Esophagus muscularis mucosa (tissue), 3 donors: Measurements from ENCODE around the gene RUNX1.

Source experiments
- CTCF ChIP-seq, 3 experiments: fragments of 200-600 bp in 2 of 3; fragments of 450-650 bp in 1 of 3; sonication (generic) in 2 of 3; IDR thresholded peaks; one replicate each; pipeline ENCODE4 v1.5.1; 2017 to 2019; ENCODE audit warnings: antibody characterized with exemption in 3 of 3, mild to moderate bottlenecking in 2 of 3, moderate library complexity in 1 of 3
- POLR2A ChIP-seq: fragments of 450-650 bp; IDR thresholded peaks from one replicate; pipeline ENCODE4 v1.6.1; 2017; ENCODE audit warnings: antibody characterized with exemption, moderate library complexity, mild to moderate bottlenecking, low read depth

- no peak for TF ChIP-seq CTCF (IDR thresholded peaks at IDR 0.05)
- no peak for TF ChIP-seq POLR2A
Measured at GRCh38 chr21:34826836-34827235, 222.3 kb downstream of the RUNX1 start.
